SU-DHL-6 (cell line): ENCODE data around the gene TACC3.

Experiments used
- H2AFZ ChIP-seq: fragments of 200-600 bp; sonication (generic); 2 replicates; pipeline ENCODE4 v1.6.1; 2014; ENCODE audit warnings: low read depth, mild to moderate bottlenecking, moderate library complexity, mixed read lengths, antibody characterized with exemption, low read length; ENCODE audit not compliant: severe bottlenecking
- H3F3A ChIP-seq: fragments of 200-600 bp; shearing (Covaris generic); 2 replicates; pipeline ENCODE4 v1.6.0; 2016; ENCODE audit warnings: antibody characterized with exemption, mild to moderate bottlenecking; ENCODE audit not compliant: insufficient read depth
- H3K27ac ChIP-seq: fragments of 200-600 bp; sonication (generic); 2 replicates; pipeline ENCODE4 v1.5.1; 2016; ENCODE audit warnings: low read depth, mild to moderate bottlenecking, low read length, moderate library complexity, mixed read lengths
- H3K27me3 ChIP-seq: fragments of 200-600 bp; sonication (generic), shearing (Covaris generic); 2 replicates; pipeline ENCODE4 v1.6.0; 2014; ENCODE audit warnings: mild to moderate bottlenecking, low read length
- H3K36me3 ChIP-seq: fragments of 200-600 bp; sonication (generic); 2 replicates; pipeline ENCODE4 v1.6.1; 2014; ENCODE audit warnings: mild to moderate bottlenecking, low read length, mixed read lengths
- H3K4me2 ChIP-seq: fragments of 300-600, 200-600 bp; shearing (Covaris generic), sonication (generic); 2 replicates; pipeline ENCODE4 v1.6.0; 2014; ENCODE audit warnings: low read length, low read depth, mild to moderate bottlenecking; ENCODE audit not compliant: poor library complexity, severe bottlenecking
- H3K4me3 ChIP-seq: fragments of 200-600 bp; sonication (generic); 2 replicates; pipeline ENCODE4 v1.5.1; 2014; ENCODE audit warnings: antibody characterized with exemption, low read length, mild to moderate bottlenecking, mixed read lengths; ENCODE audit not compliant: insufficient read depth, poor library complexity, severe bottlenecking
- H3K79me2 ChIP-seq: fragments of 200-600 bp; sonication (generic); 2 replicates; pipeline ENCODE4 v1.6.1; 2014; ENCODE audit warnings: mild to moderate bottlenecking, low read length, moderate library complexity; ENCODE audit not compliant: insufficient read depth
- H3K9ac ChIP-seq: fragments of 200-600 bp; sonication (generic); 2 replicates; pipeline ENCODE4 v1.7.0; 2014; ENCODE audit warnings: mild to moderate bottlenecking, low read length
- H3K9me2 ChIP-seq: fragments of 200-600 bp; sonication (generic); replicated peaks from 2 replicates; pipeline ENCODE4 v1.6.1; 2014; ENCODE audit warnings: low read length; ENCODE audit not compliant: insufficient read depth
- H3K9me3 ChIP-seq: fragments of 200-600 bp; sonication (generic); 2 replicates; pipeline ENCODE4 v1.6.1; 2014; ENCODE audit warnings: low read length, mixed read lengths; ENCODE audit not compliant: insufficient read depth
- H4K20me1 ChIP-seq: fragments of 200-600 bp; sonication (generic); 2 replicates; pipeline ENCODE4 v1.6.1; 2014; ENCODE audit warnings: low read depth, mild to moderate bottlenecking, antibody characterized with exemption, low read length, moderate library complexity, mixed read lengths
- CTCF ChIP-seq: fragments of 200-600 bp; sonication (generic); IDR thresholded peaks from one replicate; pipeline ENCODE4 v1.5.1; 2017; ENCODE audit warnings: antibody characterized with exemption, mild to moderate bottlenecking, low read length, moderate library complexity; ENCODE audit not compliant: insufficient read depth, poor library complexity, severe bottlenecking
- EZH2phosphoT487 ChIP-seq: fragments of 200-600 bp; sonication (generic), shearing (Covaris generic); conservative IDR thresholded peaks from 2 replicates; pipeline ENCODE4 v1.6.1; 2018; ENCODE audit warnings: mild to moderate bottlenecking, antibody characterized with exemption, low read length, moderate library complexity, mixed read lengths

TACC3 gene

DNA sequence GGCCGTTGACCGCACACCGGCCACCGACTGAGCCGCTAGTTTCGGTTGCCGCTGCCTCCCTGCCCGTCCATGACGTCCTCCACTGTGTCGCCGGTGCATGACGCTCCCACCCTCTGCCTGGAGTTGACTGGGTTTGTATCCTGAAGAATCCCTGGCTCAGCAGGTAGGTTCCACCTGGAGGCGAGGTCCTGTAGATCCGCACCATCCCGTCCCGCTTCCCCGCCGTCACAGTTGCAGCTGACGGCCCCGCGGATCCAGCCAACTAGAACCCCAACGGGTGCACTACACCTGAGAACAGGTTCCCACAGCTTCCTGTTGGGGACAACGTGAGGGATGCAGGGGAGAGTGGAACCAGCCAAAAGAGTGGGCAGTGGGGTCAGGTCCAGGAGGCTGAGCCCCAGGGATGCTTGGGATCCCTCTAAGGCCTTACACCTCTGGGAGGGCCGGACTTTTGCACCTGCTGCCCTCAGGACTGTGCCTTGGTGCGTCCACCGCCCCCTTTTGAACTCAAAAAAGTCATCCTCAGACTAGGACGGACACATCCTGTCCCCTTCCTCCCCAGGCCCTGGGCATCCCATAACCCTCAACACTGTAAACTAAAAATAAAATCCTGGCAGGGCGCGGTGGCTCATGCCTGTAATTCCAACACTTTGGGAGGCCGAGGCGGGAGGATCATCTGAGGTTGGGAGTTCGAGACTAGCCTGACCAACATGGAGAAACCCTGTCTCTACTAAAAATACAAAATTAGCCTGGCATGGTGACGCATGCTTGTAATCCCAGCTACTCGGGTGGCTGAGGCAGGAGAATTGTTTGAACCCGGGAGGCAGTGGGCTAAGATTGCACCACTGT lies 8.1 kb upstream of the TACC3 start:
- Histone ChIP-seq H3K27ac (peak overlapping the region; percentile 90), H3K79me2 (peaks cover 75% of the 10 kb centered on the region), H3K4me2 (peak overlapping the region; percentile 96), H3K9me3 (no peaks in the 10 kb centered on the region), H4K20me1 (peaks cover 15% of the 10 kb centered on the region), H3K9me2 (no peaks in the 10 kb centered on the region), H3K9ac (peak overlapping the region; percentile 92), H3F3A (peaks cover 34% of the 10 kb centered on the region), H3K36me3 (peaks cover 8% of the 10 kb centered on the region; the same call in 1 of the 2 replicates), H3K4me3 (peak overlapping the region; percentile 68), H3K27me3 (no peaks in the 10 kb centered on the region), H2AFZ (peak overlapping the region; percentile 6)
- no peak for TF ChIP-seq CTCF
- TF ChIP-seq EZH2phosphoT487: no peak

DNA sequence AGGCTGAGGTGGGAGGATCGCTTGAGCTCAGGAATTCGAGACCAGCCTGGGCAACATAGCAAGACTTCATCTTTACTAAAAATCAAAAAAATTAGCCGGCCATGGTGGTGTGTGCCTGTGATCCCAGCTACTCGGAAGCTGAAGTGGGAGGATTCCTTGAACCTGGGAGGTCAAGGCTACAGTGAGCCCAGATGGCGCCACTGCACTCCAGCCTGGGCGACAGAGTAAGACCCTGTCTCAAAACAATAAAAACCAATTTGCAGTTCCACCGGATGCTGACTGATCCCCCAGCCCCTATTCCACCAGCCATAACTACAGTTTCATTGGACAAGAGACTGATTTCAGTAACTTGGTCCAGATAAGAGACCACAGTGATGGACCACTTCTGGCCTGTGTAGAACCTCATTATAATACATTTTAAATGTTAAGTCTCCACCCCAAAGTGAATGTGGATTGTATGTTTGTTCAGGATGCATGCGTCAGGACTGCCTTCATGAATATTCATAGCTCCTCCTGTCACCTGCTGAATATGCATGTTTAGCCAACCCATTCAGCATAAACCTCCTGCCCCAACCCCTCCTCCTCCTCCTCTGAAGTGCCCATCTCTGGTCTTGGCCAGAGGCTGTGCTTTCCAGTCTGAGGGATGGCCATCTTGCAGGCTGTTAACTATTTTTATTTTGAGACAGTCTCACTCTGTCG lies 6.9 kb upstream of the TACC3 start:
- Histone ChIP-seq H3K9ac (peak overlapping the region; percentile 92), H2AFZ (no peak overlapping the region), H3F3A (peaks cover 42% of the 10 kb centered on the region), H3K4me3 (peak overlapping the region; percentile 68), H3K79me2 (peaks cover 63% of the 10 kb centered on the region), H3K9me3 (no peaks in the 10 kb centered on the region), H4K20me1 (peaks cover 5% of the 10 kb centered on the region; the same call in 1 of the 2 replicates), H3K9me2 (no peaks in the 10 kb centered on the region), H3K27ac (peak overlapping the region; percentile 90), H3K36me3 (peaks cover 3% of the 10 kb centered on the region; the same call in 1 of the 2 replicates), H3K27me3 (no peaks in the 10 kb centered on the region), H3K4me2 (peak overlapping the region; percentile 96)
- TF ChIP-seq EZH2phosphoT487: no peak
- no peak for TF ChIP-seq CTCF

DNA sequence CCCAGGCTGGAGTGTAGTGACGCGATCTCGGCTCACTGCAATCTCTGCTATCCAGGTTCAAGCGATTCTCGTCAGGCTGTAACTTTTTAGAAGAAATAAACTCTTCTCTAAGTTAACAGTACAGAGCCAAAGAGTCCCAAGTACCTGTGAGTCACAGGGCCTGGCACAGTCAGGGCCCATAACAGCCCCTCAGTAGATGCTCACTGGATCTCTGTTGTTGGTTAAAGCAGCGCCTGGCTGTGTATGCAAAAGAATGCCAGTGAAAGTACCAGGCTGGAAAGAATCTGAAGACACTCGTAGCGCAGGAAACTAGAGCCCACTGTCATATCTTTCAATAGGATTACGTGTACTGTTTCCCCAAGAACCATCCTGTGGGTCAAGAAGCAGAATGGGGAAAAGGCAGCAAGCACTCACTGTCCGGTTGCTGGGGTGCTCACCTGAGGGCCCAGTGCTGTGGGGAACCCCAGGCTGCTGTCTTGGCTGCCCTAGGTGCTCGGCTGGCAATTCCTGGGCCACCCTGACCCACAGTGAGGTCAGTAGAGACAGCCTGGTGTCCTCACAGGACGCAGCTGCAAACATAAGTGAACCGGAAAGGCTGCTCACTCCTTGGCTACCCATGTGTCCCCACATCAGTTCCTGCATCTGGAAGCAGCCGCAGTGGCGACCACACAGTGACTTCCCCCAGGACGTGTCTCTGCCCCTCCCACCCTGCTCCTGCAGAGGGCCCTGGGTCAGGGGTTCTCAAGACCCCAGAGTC lies 6.1 kb upstream of the TACC3 start:
- H3K4me3 ChIP-seq: peak overlapping the region; percentile 68

More for the DNA sequence above, 6.1 kb upstream of the TACC3 start:
- peak overlapping the region; percentile 92 for H3K9ac ChIP-seq
- H3K9me3 ChIP-seq: no peaks in the 10 kb centered on the region
- TF ChIP-seq CTCF: no peak
- TF ChIP-seq EZH2phosphoT487: no peak
- H3K9me2 ChIP-seq: no peaks in the 10 kb centered on the region
- peaks cover 5% of the 10 kb centered on the region; the same call in 1 of the 2 replicates for H4K20me1 ChIP-seq
- H3K79me2 ChIP-seq: peaks cover 55% of the 10 kb centered on the region
- peak overlapping the region; percentile 96 for H3K4me2 ChIP-seq
- H3K27ac ChIP-seq: peak overlapping the region; percentile 90
- peaks cover 48% of the 10 kb centered on the region for H3F3A ChIP-seq
- H3K27me3 ChIP-seq: no peaks in the 10 kb centered on the region
- H2AFZ ChIP-seq: no peak overlapping the region
- H3K36me3 ChIP-seq: no peaks in the 10 kb centered on the region; the same call in 1 of the 2 replicates
